GM12878 (cell line): ENCODE measurements around the gene SH3BP5. TPM values are rescaled to one million over a fixed set of nuclear protein-coding genes. Genes with fewer than 3 reads are reported as not detected.
A peak's percentile ranks its signal among the peaks of the same experiment; 100 is the strongest.

ENCODE experiments used
- ATAC-seq: fragments of 200-7000 bp; cut with Tn5 transposase; 3 replicates; pipeline ENCODE4 v1.9.1; 2020; ENCODE audit warnings: mild to moderate bottlenecking, moderate library complexity
- BruUV-seq: library from RNA; stranded (reverse); fragments of 400-500 nt; replicated peaks from 2 replicates; lab custom pipeline; 2021; lab: Mats Ljungman, UMichigan
- CTCF ChIA-PET: fragments of 300-600 bp; sonication (Branson Sonifier 250); formaldehyde crosslinking; extraction: SDS; loops from one replicate; lab custom pipeline; 2021; ENCODE audit warnings: inconsistent platforms; lab: Yijun Ruan, JAX
- POLR2A ChIA-PET: fragments of 350-600 bp; formaldehyde crosslinking; extraction: SDS; loops from one replicate; lab custom pipeline; 2021; ENCODE audit warnings: inconsistent platforms; lab: Charles Lee
- RAD21 ChIA-PET: fragments of 300-600 bp; sonication (Branson Sonifier 250); formaldehyde crosslinking; loops from one replicate; lab custom pipeline; 2023; ENCODE audit warnings: antibody characterized with exemption; ENCODE audit not compliant: unreplicated experiment; lab: Charles Lee
- SMC1A ChIA-PET: fragments of 300-600 bp; sonication (Branson Sonifier 250); formaldehyde crosslinking; loops from one replicate; lab custom pipeline; 2023; ENCODE audit not compliant: unreplicated experiment, uncharacterized antibody; lab: Charles Lee
- DNase-seq: peaks from one replicate; pipeline ENCODE4 v3.0.0-alpha.2; 2011; ENCODE audit warnings: low read depth, low spot score
- FAIRE-seq: peaks from 3 replicates; lab custom pipeline; 2011; peaks lifted over from hg19 to GRCh38; lab: Jason Lieb, UNC
- H2AFZ ChIP-seq: 2 replicates; pipeline ENCODE4 v1.6.0; 2011; ENCODE audit warnings: low read depth, low read length, control low read depth; ENCODE audit not compliant: control insufficient read depth
- H3K27ac ChIP-seq: 2 replicates; pipeline ENCODE4 v1.5.1; 2011; ENCODE audit warnings: control low read depth; ENCODE audit not compliant: control insufficient read depth, insufficient read depth
- H3K27me3 ChIP-seq, 2 experiments: replicated peaks in 1 of 2; 2 replicates each; pipeline versions ENCODE4 v1.6.0 to v1.6.1; 2011; ENCODE audit warnings: low read length in 1 of 2; ENCODE audit not compliant: control insufficient read depth in 2 of 2, insufficient read depth in 2 of 2
- H3K36me3 ChIP-seq, 2 experiments: 2 replicates each; pipeline ENCODE4 v1.5.1; 2011; ENCODE audit warnings: low read length in 1 of 2; ENCODE audit not compliant: control insufficient read depth in 2 of 2, insufficient read depth in 2 of 2
- H3K4me1 ChIP-seq: 2 replicates; pipeline ENCODE4 v1.6.1; 2011; ENCODE audit warnings: mild to moderate bottlenecking, low read length, moderate library complexity, mixed read lengths; ENCODE audit not compliant: control insufficient read depth, insufficient read depth
- H3K4me2 ChIP-seq: 2 replicates; pipeline ENCODE4 v1.6.0; 2011; ENCODE audit warnings: control low read depth; ENCODE audit not compliant: control insufficient read depth, insufficient read depth
- H3K4me3 ChIP-seq: fragments of 200-600 bp; sonication (generic); 2 replicates; pipeline ENCODE4 v1.5.1; 2016
- H3K79me2 ChIP-seq: 2 replicates; pipeline ENCODE4 v1.6.0; 2011; ENCODE audit warnings: low read length; ENCODE audit not compliant: control insufficient read depth, insufficient read depth
- H3K9ac ChIP-seq: 2 replicates; pipeline ENCODE4 v1.8.0; 2011; ENCODE audit warnings: low read length, control low read depth, mixed read lengths; ENCODE audit not compliant: control insufficient read depth, insufficient read depth
- H3K9me3 ChIP-seq: replicated peaks from 3 replicates; pipeline ENCODE4 v1.5.1; 2011; ENCODE audit warnings: mild to moderate bottlenecking, low read length; ENCODE audit not compliant: control insufficient read depth, insufficient read depth
- H4K20me1 ChIP-seq: 2 replicates; pipeline ENCODE4 v1.6.0; 2011; ENCODE audit not compliant: control insufficient read depth, insufficient read depth
- BMI1 ChIP-seq: fragments of 450-650 bp; IDR thresholded peaks from 2 replicates; pipeline ENCODE4 v1.6.1; 2016; ENCODE audit warnings: mild to moderate bottlenecking, moderate library complexity, borderline replicate concordance
- JUNB ChIP-seq: IDR thresholded peaks from 2 replicates; pipeline ENCODE4 v1.6.1; 2016; ENCODE audit warnings: antibody characterized with exemption, mild to moderate bottlenecking
- KLF5 ChIP-seq: fragments of 450-650 bp; IDR thresholded peaks from 2 replicates; pipeline ENCODE4 v1.6.1; 2014; ENCODE audit warnings: mild to moderate bottlenecking; ENCODE audit not compliant: partially characterized antibody
- NFIC ChIP-seq: IDR thresholded peaks from 2 replicates; pipeline ENCODE4 v1.6.1; 2012; ENCODE audit warnings: low read depth, mild to moderate bottlenecking, inconsistent platforms, low read length, moderate library complexity
- SIN3A ChIP-seq: IDR thresholded peaks from 2 replicates; pipeline ENCODE4 v1.6.1; 2012; ENCODE audit warnings: low read depth, low read length, improper control_type of control experiment
- SRF ChIP-seq, 2 experiments: IDR thresholded peaks; 2 replicates each; pipeline ENCODE4 v1.6.1; 2011; ENCODE audit warnings: low read depth in 2 of 2, low read length in 2 of 2, mild to moderate bottlenecking in 1 of 2, moderate library complexity in 1 of 2
- WGBS: methylation state at CpG from one replicate; pipeline ENCODE4 v1.1.6; 2016; ENCODE audit warnings: low lambda C conversion rate; ENCODE audit not compliant: insufficient replicate concordance, insufficient coverage; ENCODE audit errors: missing lambda C conversion rate; 5-methylcytosine and 5-hydroxymethylcytosine counted together
- in situ Hi-C: fragments of 300-500 bp; cut with MboI; formaldehyde crosslinking; loops from 9 replicates; pipeline ENCODE4 v1.14.3; 2018; ENCODE audit warnings: mixed read lengths
- intact Hi-C: fragments of 100-400 bp; cut with micrococcal nuclease; formaldehyde crosslinking; loops from one replicate; pipeline ENCODE4 v1.14.2; 2022; ENCODE audit not compliant: unreplicated experiment
- polyA plus RNA-seq, 11 experiments: library from polyadenylated mRNA; depleted of rRNA in 4 of 11; unstranded in 6 of 11; stranded (reverse) in 5 of 11; fragments of >200 nt; fragmentation: Nextera tagmentation in 4 of 11; fragmentation: Illumina TruSeq in 1 of 11; extraction: Ambion mirVana in 4 of 11; extraction: Trizol in 1 of 11; gene quantifications; 1 replicate in 1 of 11; 2 replicates in 10 of 11; pipeline versions ENCODE4 v1.2.1 to v1.2.3, GENCODE V29; 2011 to 2016; ENCODE audit warnings: inconsistent platforms in 2 of 11, missing spikeins in 2 of 11, low read depth in 1 of 11
- total RNA-seq, 4 experiments: library from RNA; depleted of rRNA in 3 of 4; stranded (reverse); fragments of >200 nt in 3 of 4; fragmentation: Illumina TruSeq in 1 of 4; extraction: Trizol in 1 of 4; gene quantifications; 2 replicates each; pipeline versions ENCODE4 v1.2.1 to v1.2.3, GENCODE V29; 2013 to 2021
- TF ChIP-seq, protein P1 (sequence below): fragments of 450-650 bp; IDR thresholded peaks from 2 replicates; pipeline ENCODE4 v1.6.1; 2016; ENCODE audit warnings: mild to moderate bottlenecking
- TF ChIP-seq, protein P2 (sequence below): fragments of 150-350 bp; IDR thresholded peaks from 2 replicates; pipeline ENCODE4 v1.6.1; 2014; ENCODE audit warnings: mild to moderate bottlenecking, low read depth, low read length

The SH3BP5 gene
- total and polyA plus RNA-seq, 10 of the 15 experiments (the other 5 are each of a cell fraction or from before 2014, with no cell fraction given) = 14.9 to 87.5 (median 43.7) TPM

DNA sequence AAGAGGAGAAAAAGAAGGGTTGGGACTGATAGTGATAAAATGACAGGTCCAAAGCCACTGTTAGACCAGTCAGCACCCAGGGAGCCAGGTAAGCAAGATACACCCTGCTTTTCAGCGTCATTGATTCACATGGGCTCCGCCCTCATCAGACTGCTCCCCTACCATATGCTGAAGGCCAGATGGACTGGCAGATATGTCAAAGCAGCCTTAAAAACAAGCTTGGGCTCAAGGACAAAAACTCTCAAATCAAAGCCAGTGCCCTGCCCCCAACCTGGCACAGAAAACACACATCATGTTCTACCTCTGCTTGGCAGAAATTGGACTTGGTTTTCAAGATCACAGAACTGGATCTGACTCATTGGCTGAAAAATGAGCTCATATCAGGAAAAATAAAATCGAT, 33.4 kb downstream of the SH3BP5 start (continued):
- TF ChIP-seq, protein P1, sequence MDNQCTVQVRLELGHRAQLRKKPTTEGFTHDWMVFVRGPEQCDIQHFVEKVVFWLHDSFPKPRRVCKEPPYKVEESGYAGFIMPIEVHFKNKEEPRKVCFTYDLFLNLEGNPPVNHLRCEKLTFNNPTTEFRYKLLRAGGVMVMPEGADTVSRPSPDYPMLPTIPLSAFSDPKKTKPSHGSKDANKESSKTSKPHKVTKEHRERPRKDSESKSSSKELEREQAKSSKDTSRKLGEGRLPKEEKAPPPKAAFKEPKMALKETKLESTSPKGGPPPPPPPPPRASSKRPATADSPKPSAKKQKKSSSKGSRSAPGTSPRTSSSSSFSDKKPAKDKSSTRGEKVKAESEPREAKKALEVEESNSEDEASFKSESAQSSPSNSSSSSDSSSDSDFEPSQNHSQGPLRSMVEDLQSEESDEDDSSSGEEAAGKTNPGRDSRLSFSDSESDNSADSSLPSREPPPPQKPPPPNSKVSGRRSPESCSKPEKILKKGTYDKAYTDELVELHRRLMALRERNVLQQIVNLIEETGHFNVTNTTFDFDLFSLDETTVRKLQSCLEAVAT = no peak
- TF ChIP-seq SRF (IDR thresholded peaks at IDR 0.05; ENCODE audit: low read depth in 2 of 2, low read length in 2 of 2) (no peak), SIN3A (no peak), KLF5 (no peak)
- TF ChIP-seq, protein P2, sequence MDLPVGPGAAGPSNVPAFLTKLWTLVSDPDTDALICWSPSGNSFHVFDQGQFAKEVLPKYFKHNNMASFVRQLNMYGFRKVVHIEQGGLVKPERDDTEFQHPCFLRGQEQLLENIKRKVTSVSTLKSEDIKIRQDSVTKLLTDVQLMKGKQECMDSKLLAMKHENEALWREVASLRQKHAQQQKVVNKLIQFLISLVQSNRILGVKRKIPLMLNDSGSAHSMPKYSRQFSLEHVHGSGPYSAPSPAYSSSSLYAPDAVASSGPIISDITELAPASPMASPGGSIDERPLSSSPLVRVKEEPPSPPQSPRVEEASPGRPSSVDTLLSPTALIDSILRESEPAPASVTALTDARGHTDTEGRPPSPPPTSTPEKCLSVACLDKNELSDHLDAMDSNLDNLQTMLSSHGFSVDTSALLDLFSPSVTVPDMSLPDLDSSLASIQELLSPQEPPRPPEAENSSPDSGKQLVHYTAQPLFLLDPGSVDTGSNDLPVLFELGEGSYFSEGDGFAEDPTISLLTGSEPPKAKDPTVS = no peak
- TF ChIP-seq, all 136 proteins: peak for 0

DNA sequence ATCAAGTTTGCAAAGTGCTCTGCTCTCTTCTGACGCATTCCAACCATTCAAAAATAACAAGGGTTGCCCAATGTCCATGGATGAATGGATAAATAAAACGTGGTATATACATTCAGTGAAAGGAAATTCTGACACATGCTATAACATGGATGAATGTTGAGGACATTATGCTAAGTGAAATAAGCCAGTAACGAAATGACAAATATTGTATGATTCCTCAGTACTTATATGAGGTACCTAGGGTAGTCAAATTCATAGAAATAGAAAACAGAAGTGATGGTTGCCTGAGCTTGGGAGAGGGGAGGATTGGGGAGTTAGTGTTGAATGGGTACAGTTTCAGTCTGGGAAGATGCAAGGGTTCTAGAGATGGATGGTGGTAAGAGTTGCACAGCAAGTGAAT, 33.9 kb downstream of the SH3BP5 start:
- H2AFZ ChIP-seq = no peak overlapping the region
- ATAC-seq = no peak
- POLR2A ChIA-PET = no interaction called here
- no TSS peak for BruUV-seq
- RAD21 ChIA-PET = no interaction called here
- SMC1A ChIA-PET = interaction anchor here (1.3 kb wide), 1 partner anchor 30 kb away, joined by 4 read pairs; no protein-coding TSS in a partner anchor
- H3K27me3 ChIP-seq = no peaks in the 10 kb centered on the region
- H3K4me1 ChIP-seq = no peaks in the 10 kb centered on the region
- H3K4me3 ChIP-seq = no peak overlapping the region
- intact Hi-C loops = no loop called here
- H4K20me1 ChIP-seq = no peaks in the 10 kb centered on the region; the same call in 1 of the 2 replicates
- in situ Hi-C loops = no loop called here
- H3K79me2 ChIP-seq = no peaks in the 10 kb centered on the region
- peaks cover 7 to 30% of the 10 kb centered on the region in 2 experiments; a peak in 3 of 4 replicates for H3K36me3 ChIP-seq
- H3K27ac ChIP-seq = no peak overlapping the region
- TF ChIP-seq BMI1 = no peak
- TF ChIP-seq NFIC = peak; percentile 28; the same call in 1 of the 2 replicates
- peak; percentile 73 for TF ChIP-seq JUNB
- TF ChIP-seq, all 136 proteins: peak for 2
- 33% methylated on average over 3 of the region's 3 CpGs for WGBS
- Histone ChIP-seq H3K9ac (no peak overlapping the region), H3K9me3 (no peaks in the 10 kb centered on the region), H3K4me2 (no peak overlapping the region)
- DNase-seq (no peak), FAIRE-seq (no peak)
- CTCF ChIA-PET = interaction anchor here (1.2 to 2.1 kb wide), 3 partner anchors 10 to 179 kb away, joined by 3 to 6 read pairs (median 3); no protein-coding TSS in a partner anchor
